SK-N-SH treated with all-trans-retinoic acid at 6 μM for 48 hours (cell line): ENCODE results near the gene CAMSAP2.

ENCODE experiments used
- ATAC-seq: fragments of 200-7000 bp; cut with Tn5 transposase; 3 replicates; pipeline ENCODE4 v1.9.1; 2020; ENCODE audit warnings: mild to moderate bottlenecking, moderate library complexity
- ARNTL ChIP-seq: fragments of 450-650 bp; formaldehyde crosslinking; IDR thresholded peaks from 2 replicates; pipeline ENCODE4 v1.5.0; 2020; ENCODE audit warnings: low read depth, mild to moderate bottlenecking, moderate library complexity, borderline replicate concordance
- BACH2 ChIP-seq: fragments of 250-450 bp; sonication (Bioruptor Pico); IDR thresholded peaks from 2 replicates; pipeline ENCODE4 v1.9.0; 2021; ENCODE audit warnings: mild to moderate bottlenecking, borderline replicate concordance
- CREB5 ChIP-seq: fragments of 250-450 bp; sonication (Bioruptor Pico); IDR thresholded peaks from 2 replicates; pipeline ENCODE4 v1.5.1; 2020; ENCODE audit warnings: low read depth, mild to moderate bottlenecking, moderate library complexity
- ESRRG ChIP-seq: fragments of 250-450 bp; sonication (Bioruptor Pico); IDR thresholded peaks from 2 replicates; pipeline ENCODE4 v1.6.1; 2021; ENCODE audit warnings: mild to moderate bottlenecking
- GLIS3 ChIP-seq: fragments of 250-450 bp; sonication (Bioruptor Pico); IDR thresholded peaks from 2 replicates; pipeline ENCODE4 v1.5.0; 2020; ENCODE audit warnings: mild to moderate bottlenecking, moderate library complexity
- OSR1 ChIP-seq: fragments of 250-450 bp; sonication (Bioruptor Pico); IDR thresholded peaks from 2 replicates; pipeline ENCODE4 v1.8.0; 2022; ENCODE audit warnings: moderate library complexity, mild to moderate bottlenecking, inconsistent platforms
- POU6F1 ChIP-seq: fragments of 250-450 bp; sonication (Bioruptor Pico); IDR thresholded peaks from 2 replicates; pipeline ENCODE4 v1.8.0; 2021; ENCODE audit warnings: low read depth, mild to moderate bottlenecking, moderate library complexity, borderline replicate concordance
- PPARA ChIP-seq: fragments of 250-450 bp; sonication (Bioruptor Pico); IDR thresholded peaks from 2 replicates; pipeline ENCODE4 v1.5.0; 2020; ENCODE audit warnings: mild to moderate bottlenecking, borderline replicate concordance
- SNAI2 ChIP-seq: fragments of 250-450 bp; sonication (Bioruptor Pico); IDR thresholded peaks from 2 replicates; pipeline ENCODE4 v1.5.0; 2020; ENCODE audit warnings: mild to moderate bottlenecking, moderate library complexity
- TCF4 ChIP-seq: fragments of 250-450 bp; sonication (Bioruptor Pico); IDR thresholded peaks from 2 replicates; pipeline ENCODE4 v1.8.0; 2021; ENCODE audit warnings: mild to moderate bottlenecking, moderate library complexity, borderline replicate concordance
- TOX ChIP-seq: fragments of 250-450 bp; sonication (Bioruptor Pico); IDR thresholded peaks from 2 replicates; pipeline ENCODE4 v1.8.0; 2021; ENCODE audit warnings: mild to moderate bottlenecking, moderate library complexity, borderline replicate concordance
- ZC3H10 ChIP-seq: fragments of 250-450 bp; sonication (Bioruptor Pico); IDR thresholded peaks from 2 replicates; pipeline ENCODE4 v1.5.1; 2021; ENCODE audit warnings: mild to moderate bottlenecking, moderate library complexity
- ZFP3 ChIP-seq: fragments of 250-450 bp; sonication (Bioruptor Pico); IDR thresholded peaks from 2 replicates; pipeline ENCODE4 v1.5.0; 2020; ENCODE audit warnings: mild to moderate bottlenecking, moderate library complexity
- ZFP30 ChIP-seq: fragments of 450-650 bp; formaldehyde crosslinking; IDR thresholded peaks from 2 replicates; pipeline ENCODE4 v1.5.0; 2022; ENCODE audit warnings: mild to moderate bottlenecking, moderate library complexity
- ZNF70 ChIP-seq: fragments of 450-650 bp; formaldehyde crosslinking; IDR thresholded peaks from 2 replicates; pipeline ENCODE4 v1.5.0; 2020; ENCODE audit warnings: mild to moderate bottlenecking, moderate library complexity
- ZNF8 ChIP-seq: fragments of 450-650 bp; formaldehyde crosslinking; IDR thresholded peaks from 2 replicates; pipeline ENCODE4 v1.5.0; 2020; ENCODE audit warnings: mild to moderate bottlenecking, moderate library complexity
- TF ChIP-seq, protein P1 (sequence below): fragments of 250-450 bp; sonication (Bioruptor Pico); IDR thresholded peaks from 2 replicates; pipeline ENCODE4 v1.8.0; 2020; ENCODE audit warnings: mild to moderate bottlenecking, moderate library complexity, borderline replicate concordance
- TF ChIP-seq, protein P2 (sequence below): fragments of 250-450 bp; sonication (Bioruptor Pico); IDR thresholded peaks from 2 replicates; pipeline ENCODE4 v1.5.1; 2021; ENCODE audit warnings: mild to moderate bottlenecking, moderate library complexity
- TF ChIP-seq, protein P3 (sequence below): fragments of 250-450 bp; sonication (Bioruptor Pico); IDR thresholded peaks from 2 replicates; pipeline ENCODE4 v1.5.0; 2020; ENCODE audit warnings: mild to moderate bottlenecking, moderate library complexity

CAMSAP2 gene

GRCh38 chr1:200904772-200905171 is 166.1 kb downstream of the CAMSAP2 start (continued):
- TF ChIP-seq ARNTL (CRISPR knock-in tag) (no peak), CREB5 (no peak)

- no peak for ATAC-seq
- TF ChIP-seq ZC3H10 (CRISPR knock-in tag) = no peak
- no peak for TF ChIP-seq PPARA
- no peak for TF ChIP-seq BACH2
- TF ChIP-seq, protein P1, sequence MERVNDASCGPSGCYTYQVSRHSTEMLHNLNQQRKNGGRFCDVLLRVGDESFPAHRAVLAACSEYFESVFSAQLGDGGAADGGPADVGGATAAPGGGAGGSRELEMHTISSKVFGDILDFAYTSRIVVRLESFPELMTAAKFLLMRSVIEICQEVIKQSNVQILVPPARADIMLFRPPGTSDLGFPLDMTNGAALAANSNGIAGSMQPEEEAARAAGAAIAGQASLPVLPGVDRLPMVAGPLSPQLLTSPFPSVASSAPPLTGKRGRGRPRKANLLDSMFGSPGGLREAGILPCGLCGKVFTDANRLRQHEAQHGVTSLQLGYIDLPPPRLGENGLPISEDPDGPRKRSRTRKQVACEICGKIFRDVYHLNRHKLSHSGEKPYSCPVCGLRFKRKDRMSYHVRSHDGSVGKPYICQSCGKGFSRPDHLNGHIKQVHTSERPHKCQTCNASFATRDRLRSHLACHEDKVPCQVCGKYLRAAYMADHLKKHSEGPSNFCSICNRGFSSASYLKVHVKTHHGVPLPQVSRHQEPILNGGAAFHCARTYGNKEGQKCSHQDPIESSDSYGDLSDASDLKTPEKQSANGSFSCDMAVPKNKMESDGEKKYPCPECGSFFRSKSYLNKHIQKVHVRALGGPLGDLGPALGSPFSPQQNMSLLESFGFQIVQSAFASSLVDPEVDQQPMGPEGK (CRISPR knock-in tag) = no peak
- no peak for TF ChIP-seq ZFP3 (CRISPR knock-in tag)
- no peak for TF ChIP-seq TCF4 (CRISPR knock-in tag)
- no peak for TF ChIP-seq CREB5
- TF ChIP-seq, protein P2, sequence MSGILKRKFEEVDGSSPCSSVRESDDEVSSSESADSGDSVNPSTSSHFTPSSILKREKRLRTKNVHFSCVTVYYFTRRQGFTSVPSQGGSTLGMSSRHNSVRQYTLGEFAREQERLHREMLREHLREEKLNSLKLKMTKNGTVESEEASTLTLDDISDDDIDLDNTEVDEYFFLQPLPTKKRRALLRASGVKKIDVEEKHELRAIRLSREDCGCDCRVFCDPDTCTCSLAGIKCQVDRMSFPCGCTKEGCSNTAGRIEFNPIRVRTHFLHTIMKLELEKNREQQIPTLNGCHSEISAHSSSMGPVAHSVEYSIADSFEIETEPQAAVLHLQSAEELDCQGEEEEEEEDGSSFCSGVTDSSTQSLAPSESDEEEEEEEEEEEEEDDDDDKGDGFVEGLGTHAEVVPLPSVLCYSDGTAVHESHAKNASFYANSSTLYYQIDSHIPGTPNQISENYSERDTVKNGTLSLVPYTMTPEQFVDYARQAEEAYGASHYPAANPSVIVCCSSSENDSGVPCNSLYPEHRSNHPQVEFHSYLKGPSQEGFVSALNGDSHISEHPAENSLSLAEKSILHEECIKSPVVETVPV (CRISPR knock-in tag) = no peak
- no peak for TF ChIP-seq ESRRG (CRISPR knock-in tag)
- TF ChIP-seq SNAI2 = no peak
- no peak for TF ChIP-seq TOX (CRISPR knock-in tag)
- no peak for TF ChIP-seq ZFP30 (CRISPR knock-in tag)
- TF ChIP-seq ZNF8 (CRISPR knock-in tag) = no peak
- TF ChIP-seq, protein P3, sequence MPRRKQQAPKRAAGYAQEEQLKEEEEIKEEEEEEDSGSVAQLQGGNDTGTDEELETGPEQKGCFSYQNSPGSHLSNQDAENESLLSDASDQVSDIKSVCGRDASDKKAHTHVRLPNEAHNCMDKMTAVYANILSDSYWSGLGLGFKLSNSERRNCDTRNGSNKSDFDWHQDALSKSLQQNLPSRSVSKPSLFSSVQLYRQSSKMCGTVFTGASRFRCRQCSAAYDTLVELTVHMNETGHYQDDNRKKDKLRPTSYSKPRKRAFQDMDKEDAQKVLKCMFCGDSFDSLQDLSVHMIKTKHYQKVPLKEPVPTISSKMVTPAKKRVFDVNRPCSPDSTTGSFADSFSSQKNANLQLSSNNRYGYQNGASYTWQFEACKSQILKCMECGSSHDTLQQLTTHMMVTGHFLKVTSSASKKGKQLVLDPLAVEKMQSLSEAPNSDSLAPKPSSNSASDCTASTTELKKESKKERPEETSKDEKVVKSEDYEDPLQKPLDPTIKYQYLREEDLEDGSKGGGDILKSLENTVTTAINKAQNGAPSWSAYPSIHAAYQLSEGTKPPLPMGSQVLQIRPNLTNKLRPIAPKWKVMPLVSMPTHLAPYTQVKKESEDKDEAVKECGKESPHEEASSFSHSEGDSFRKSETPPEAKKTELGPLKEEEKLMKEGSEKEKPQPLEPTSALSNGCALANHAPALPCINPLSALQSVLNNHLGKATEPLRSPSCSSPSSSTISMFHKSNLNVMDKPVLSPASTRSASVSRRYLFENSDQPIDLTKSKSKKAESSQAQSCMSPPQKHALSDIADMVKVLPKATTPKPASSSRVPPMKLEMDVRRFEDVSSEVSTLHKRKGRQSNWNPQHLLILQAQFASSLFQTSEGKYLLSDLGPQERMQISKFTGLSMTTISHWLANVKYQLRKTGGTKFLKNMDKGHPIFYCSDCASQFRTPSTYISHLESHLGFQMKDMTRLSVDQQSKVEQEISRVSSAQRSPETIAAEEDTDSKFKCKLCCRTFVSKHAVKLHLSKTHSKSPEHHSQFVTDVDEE = no peak
- no peak for TF ChIP-seq ARNTL (CRISPR knock-in tag)
- no peak for TF ChIP-seq ZNF70 (CRISPR knock-in tag)
- no peak for TF ChIP-seq POU6F1
- TF ChIP-seq OSR1 (CRISPR knock-in tag) = no peak
- no peak for TF ChIP-seq GLIS3 (CRISPR knock-in tag)
These were observed 166.8 kb downstream of the CAMSAP2 start for GRCh38 chr1:200905411-200906052.

DNA sequence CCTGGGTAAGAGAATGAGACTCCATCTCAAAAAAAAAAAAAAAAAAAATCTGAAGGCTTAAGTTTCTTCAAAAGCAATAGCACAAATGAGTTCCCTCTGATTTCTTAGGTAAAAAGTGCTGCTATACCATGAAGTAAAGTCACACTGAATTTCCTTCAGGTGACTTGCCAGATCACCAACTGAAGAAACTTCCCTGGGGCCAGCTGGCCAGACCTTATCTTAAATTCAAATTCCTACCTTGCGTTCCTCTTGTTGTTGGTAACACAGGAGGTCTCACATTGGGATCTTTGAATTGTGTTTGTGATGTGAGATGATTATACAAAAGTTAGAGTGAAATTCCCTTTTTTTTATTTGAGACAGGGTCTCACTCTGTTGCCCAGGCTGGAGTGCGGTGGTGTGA is 167.8 kb downstream of the CAMSAP2 start:
- ATAC-seq = no peak
- TF ChIP-seq, protein P3 = no peak
- TF ChIP-seq ZFP30 (CRISPR knock-in tag) (no peak), TCF4 (CRISPR knock-in tag) (no peak), POU6F1 (no peak), ZNF70 (CRISPR knock-in tag) (no peak), ESRRG (CRISPR knock-in tag) (no peak), ZC3H10 (CRISPR knock-in tag) (no peak), PPARA (no peak), GLIS3 (CRISPR knock-in tag) (no peak), ZFP3 (CRISPR knock-in tag) (no peak), OSR1 (CRISPR knock-in tag) (no peak), ARNTL (CRISPR knock-in tag) (no peak)
- TF ChIP-seq, protein P2 (CRISPR knock-in tag) = no peak
